ENCODE measurements around the gene OR5V1. TPM values are rescaled to one million over a fixed set of nuclear protein-coding genes. Genes with fewer than 3 reads are reported as not detected.
"Not testable (repeated sequence)": the region's sequence is repeated elsewhere in the genome, so short reads cannot be mapped to it uniquely, and the experiment has no call there.

Gene OR5V1
- total RNA-seq, 1 donor from 2014 or later: not detected

GRCh38 chr6:29388533-29388932 is 19.9 kb upstream of the OR5V1 start:
- no peaks in the 10 kb centered on the region for H3K36me3 Mint-ChIP-seq (ENCODE audit: low read depth)

DNA sequence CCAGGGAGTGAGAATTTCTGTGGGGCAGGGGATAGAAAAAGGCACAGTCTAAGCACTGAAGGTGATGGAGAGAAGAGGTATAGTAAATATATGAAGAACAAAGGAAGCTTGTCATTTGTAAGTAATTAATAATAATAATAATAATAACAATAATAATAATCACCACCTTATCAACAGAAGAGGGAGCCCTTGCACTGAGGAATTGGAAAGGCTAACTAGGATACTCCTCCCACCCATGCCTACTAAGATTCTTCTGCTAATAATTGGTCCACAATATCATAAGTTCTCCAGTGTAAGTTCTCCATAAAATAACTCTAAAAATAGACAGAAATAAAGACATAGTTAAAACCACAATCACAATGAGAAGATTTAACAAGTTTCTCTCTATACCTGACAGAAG is 7.3 kb upstream of the OR5V1 start:
- Mint-ChIP-seq H3K4me1 (no peaks in the 10 kb centered on the region), H3K36me3 (ENCODE audit: low read depth) (no peaks in the 10 kb centered on the region), H3K27ac (ENCODE audit: unreplicated experiment) (no peak overlapping the region), H3K4me3 (no peak overlapping the region), H3K27me3 (ENCODE audit: low read depth) (no peaks in the 10 kb centered on the region), H3K9me3 (no peaks in the 10 kb centered on the region)
- no peak for DNase-seq (ENCODE audit: low read depth, low spot score)
- TF ChIP-seq, protein P1, sequence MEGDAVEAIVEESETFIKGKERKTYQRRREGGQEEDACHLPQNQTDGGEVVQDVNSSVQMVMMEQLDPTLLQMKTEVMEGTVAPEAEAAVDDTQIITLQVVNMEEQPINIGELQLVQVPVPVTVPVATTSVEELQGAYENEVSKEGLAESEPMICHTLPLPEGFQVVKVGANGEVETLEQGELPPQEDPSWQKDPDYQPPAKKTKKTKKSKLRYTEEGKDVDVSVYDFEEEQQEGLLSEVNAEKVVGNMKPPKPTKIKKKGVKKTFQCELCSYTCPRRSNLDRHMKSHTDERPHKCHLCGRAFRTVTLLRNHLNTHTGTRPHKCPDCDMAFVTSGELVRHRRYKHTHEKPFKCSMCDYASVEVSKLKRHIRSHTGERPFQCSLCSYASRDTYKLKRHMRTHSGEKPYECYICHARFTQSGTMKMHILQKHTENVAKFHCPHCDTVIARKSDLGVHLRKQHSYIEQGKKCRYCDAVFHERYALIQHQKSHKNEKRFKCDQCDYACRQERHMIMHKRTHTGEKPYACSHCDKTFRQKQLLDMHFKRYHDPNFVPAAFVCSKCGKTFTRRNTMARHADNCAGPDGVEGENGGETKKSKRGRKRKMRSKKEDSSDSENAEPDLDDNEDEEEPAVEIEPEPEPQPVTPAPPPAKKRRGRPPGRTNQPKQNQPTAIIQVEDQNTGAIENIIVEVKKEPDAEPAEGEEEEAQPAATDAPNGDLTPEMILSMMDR (conservative IDR thresholded peaks at IDR 0.05): peak; percentile 54

More at GRCh38 chr6:29388533-29388932, 19.9 kb upstream of the OR5V1 start:
- peaks cover 2% of the 10 kb centered on the region for H3K9me3 Mint-ChIP-seq
- H3K27ac Mint-ChIP-seq (ENCODE audit: unreplicated experiment): no peak overlapping the region
- no peak for DNase-seq (ENCODE audit: low read depth, low spot score)
- no peaks in the 10 kb centered on the region for H3K4me1 Mint-ChIP-seq
- peaks cover 14% of the 10 kb centered on the region for H3K27me3 Mint-ChIP-seq (ENCODE audit: low read depth)
- no peak overlapping the region for H3K4me3 Mint-ChIP-seq
- TF ChIP-seq, protein P1 (conservative IDR thresholded peaks at IDR 0.05): no peak

DNA sequence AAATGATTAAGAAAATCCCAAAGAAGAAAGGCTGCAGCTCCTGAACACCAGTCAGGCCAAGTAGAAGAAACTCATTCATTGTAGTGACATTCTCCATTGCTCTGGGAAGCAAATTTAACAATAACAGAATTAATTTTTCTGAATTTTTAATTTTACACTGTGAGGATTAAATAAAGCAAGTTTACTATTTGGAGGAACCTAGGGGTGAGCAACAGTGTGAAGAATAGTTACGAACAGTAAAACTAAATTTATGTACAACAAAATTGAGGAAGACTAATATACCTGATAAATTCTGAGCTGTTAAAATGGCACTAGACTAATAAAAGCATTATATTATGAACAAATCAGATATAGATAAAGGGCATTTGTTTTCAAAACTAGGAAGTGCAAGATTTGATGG is 6.5 kb upstream of the OR5V1 start, which contains the start of gene OR12D3:
Gene OR12D3, minus strand, starts transcription at position 101 of the 400 bp plus-strand sequence. Its CDS starts 4 bp downstream, at position 97.
- Mint-ChIP-seq H3K9me3 (no peaks in the 10 kb centered on the region), H3K36me3 (ENCODE audit: low read depth) (no peaks in the 10 kb centered on the region), H3K27ac (ENCODE audit: unreplicated experiment) (no peak within 1 kb of the TSS), H3K4me1 (no peaks in the 10 kb centered on the region), H3K27me3 (ENCODE audit: low read depth) (no peaks in the 10 kb centered on the region), H3K4me3 (no peak within 1 kb of the TSS)
- no peak for DNase-seq (ENCODE audit: low read depth, low spot score)
- TF ChIP-seq, protein P1 (conservative IDR thresholded peaks at IDR 0.05): no peak

GRCh38 chr6:29355603-29356002 is 13.1 kb downstream of the OR5V1 start:
- Mint-ChIP-seq H3K36me3 (ENCODE audit: low read depth) (no peaks in the 10 kb centered on the region), H3K9me3 (peaks cover 6% of the 10 kb centered on the region), H3K4me3 (no peak overlapping the region), H3K4me1 (no peaks in the 10 kb centered on the region), H3K27ac (ENCODE audit: unreplicated experiment) (no peak overlapping the region), H3K27me3 (ENCODE audit: low read depth) (peaks cover 30% of the 10 kb centered on the region)
- no peak for DNase-seq (ENCODE audit: low read depth, low spot score)
- TF ChIP-seq, protein P1 (conservative IDR thresholded peaks at IDR 0.05): no peak

DNA sequence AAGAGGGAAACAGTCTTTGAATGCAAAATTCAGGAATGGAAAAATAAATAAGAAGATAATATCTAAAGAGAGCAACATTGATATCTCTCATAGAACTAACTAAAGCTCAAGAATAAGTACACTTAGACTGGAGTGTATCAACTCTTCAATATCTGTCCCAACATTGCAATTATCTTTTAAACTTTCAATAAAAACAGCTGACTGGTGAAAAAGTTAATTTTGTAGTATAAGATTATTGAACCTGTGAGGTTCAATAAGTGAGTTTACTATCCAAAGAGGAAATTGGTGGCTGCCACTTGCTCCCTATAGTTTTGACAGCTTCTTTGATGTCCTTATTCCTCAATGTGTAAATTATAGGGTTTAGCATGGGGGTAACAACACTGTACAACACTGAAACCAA is 13.7 kb downstream of the OR5V1 start:
- TF ChIP-seq, protein P1 (conservative IDR thresholded peaks at IDR 0.05): no peak
- no peak overlapping the region for H3K4me3 Mint-ChIP-seq
- peaks cover 6% of the 10 kb centered on the region for H3K9me3 Mint-ChIP-seq
- no peak overlapping the region for H3K27ac Mint-ChIP-seq (ENCODE audit: unreplicated experiment)
- H3K27me3 Mint-ChIP-seq (ENCODE audit: low read depth): peaks cover 27% of the 10 kb centered on the region
- no peaks in the 10 kb centered on the region for H3K36me3 Mint-ChIP-seq (ENCODE audit: low read depth)
- no peak for DNase-seq (ENCODE audit: low read depth, low spot score)
- no peaks in the 10 kb centered on the region for H3K4me1 Mint-ChIP-seq

- peaks cover 21% of the 10 kb centered on the region for H3K27me3 Mint-ChIP-seq (ENCODE audit: low read depth)
- H3K4me1 Mint-ChIP-seq; H3K27ac Mint-ChIP-seq (ENCODE audit: unreplicated experiment); DNase-seq (ENCODE audit: low read depth, low spot score); H3K4me3 Mint-ChIP-seq; H3K36me3 Mint-ChIP-seq (ENCODE audit: low read depth); H3K9me3 Mint-ChIP-seq: not testable (repeated sequence)
Observed at GRCh38 chr6:29349348-29349747, 19.3 kb downstream of the OR5V1 start.

Data from neural crest cell (in vitro differentiated cells).